Stimulated activated CD4-positive, alpha-beta T cell treated with anti-CD3 and anti-CD28 coated beads, Interleukin-15, amount 100 ng/mL, for 48 hours (primary cell): ENCODE data around the gene PTPRN2.
"Not testable (repeated sequence)": the region's sequence is repeated elsewhere in the genome, so short reads cannot be mapped to it uniquely, and the experiment has no call there.

ENCODE experiments used
- DNase-seq, 2 donors: peaks; one replicate each; pipeline ENCODE4 v3.0.0-alpha.2; 2020; ENCODE audit warnings: low read depth in 2 of 2

The PTPRN2 gene

GRCh38 chr7:157905651-157906461, 681.8 kb downstream of the PTPRN2 start:
- no peak for DNase-seq

GRCh38 chr7:157904866-157905570, 682.6 kb downstream of the PTPRN2 start:
- no peak for DNase-seq

- no peak for DNase-seq
These were observed 683.3 kb downstream of the PTPRN2 start for GRCh38 chr7:157904211-157904865.

- no peak for DNase-seq
These were observed 683.9 kb downstream of the PTPRN2 start for GRCh38 chr7:157903710-157904109.

GRCh38 chr7:157903296-157903695, 684.3 kb downstream of the PTPRN2 start:
- no peak for DNase-seq

- not testable (repeated sequence) for DNase-seq
These were observed 685.6 kb downstream of the PTPRN2 start for GRCh38 chr7:157901816-157902610.

GRCh38 chr7:157901166-157901565, 686.5 kb downstream of the PTPRN2 start:
- no peak for DNase-seq

GRCh38 chr7:157900556-157900955, 687.1 kb downstream of the PTPRN2 start:
- DNase-seq = no peak

GRCh38 chr7:157900011-157900410, 687.6 kb downstream of the PTPRN2 start:
- DNase-seq = no peak

- DNase-seq = no peak
These were observed 688.7 kb downstream of the PTPRN2 start for GRCh38 chr7:157898802-157899505.

GRCh38 chr7:157898261-157898660, 689.4 kb downstream of the PTPRN2 start:
- no peak for DNase-seq

GRCh38 chr7:157897681-157898080, 689.9 kb downstream of the PTPRN2 start:
- DNase-seq = no peak

GRCh38 chr7:157896774-157897555, 690.7 kb downstream of the PTPRN2 start:
- no peak for DNase-seq

- not testable (repeated sequence) for DNase-seq
These were observed 691.3 kb downstream of the PTPRN2 start for GRCh38 chr7:157896376-157896675.

GRCh38 chr7:157895520-157896375, 691.9 kb downstream of the PTPRN2 start:
- no peak for DNase-seq

GRCh38 chr7:157895098-157895497, 692.5 kb downstream of the PTPRN2 start:
- not testable (repeated sequence) for DNase-seq

GRCh38 chr7:157893535-157894044, 694.0 kb downstream of the PTPRN2 start:
- no peak for DNase-seq

GRCh38 chr7:157892751-157893523, 694.7 kb downstream of the PTPRN2 start:
- DNase-seq = no peak
